Heart left ventricle (tissue), 13 donors: ENCODE measurements around the gene NTM.

ENCODE experiments used
- POLR2A ChIP-seq, 2 donors: fragments of 450-650 bp; IDR thresholded peaks; one replicate each; pipeline ENCODE4 v1.6.1; 2017; ENCODE audit warnings: antibody characterized with exemption in 2 of 2, mild to moderate bottlenecking in 2 of 2, moderate library complexity in 2 of 2
- TF ChIP-seq, protein P1 (sequence below), 12 donors: fragments of 200-600 bp; sonication (generic) in 4 of 12; IDR thresholded peaks; one replicate each; pipeline versions ENCODE4 v1.5.0 to v1.8.0; 2018 to 2022; ENCODE audit warnings: antibody characterized with exemption in 12 of 12, mild to moderate bottlenecking in 5 of 12
- donor health status: ischemic (EF 13 %, LVEDD 7.1; RV severe dilation, severe dysfunction).
- donor health status: DM: no; HTN: yes; CAD: no.
- donor health status: DM: no; HTN: no; CAD: no.
- donor health status: ischemic (EF 25% LVEDD 6.9; RV normal size, moderate dysfunction).
- donor health status: ischemic (EF 25% LVEDD 5.7; RV mildly dilated, moderate dysfunction).
- donor health status: ischemic (EF 35%, LVEDD 5.7; RV mildly dilated, moderate dysfunction).
- donor health status: nonischemic (EF 11% LVEDD 7.7; RV severe dilation, severe dysfunction).
- donor health status: DM: yes; HTN: yes; CAD: no.
- donor health status: PGD.
- donor health status: ischemic (EF 29% LVEDD 5.4; RV normal size, mild dysfunction).
- donor health status: nonischemic (EF 23%, LVEDD 6.1; RV moderate dilation, normal function).

DNA sequence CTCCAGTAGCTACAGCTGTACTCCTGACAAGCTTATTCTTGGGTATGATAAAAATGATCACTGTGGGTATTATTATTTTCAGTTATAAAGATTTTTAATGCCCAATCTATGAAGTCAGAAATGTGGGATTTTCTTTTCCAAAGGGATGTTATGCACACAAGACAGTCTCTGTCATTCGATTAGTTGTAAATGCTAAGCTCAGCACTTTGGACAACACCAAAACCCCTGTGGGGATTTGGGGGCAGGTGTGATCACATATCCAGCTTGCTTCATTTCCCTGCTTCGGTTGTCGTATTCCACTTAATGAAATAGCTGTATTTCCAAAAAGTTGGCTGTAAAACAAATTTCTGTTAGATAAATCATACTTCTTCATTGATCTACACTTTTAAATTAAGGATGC lies 931.5 kb downstream of the NTM start:
- TF ChIP-seq, protein P1, sequence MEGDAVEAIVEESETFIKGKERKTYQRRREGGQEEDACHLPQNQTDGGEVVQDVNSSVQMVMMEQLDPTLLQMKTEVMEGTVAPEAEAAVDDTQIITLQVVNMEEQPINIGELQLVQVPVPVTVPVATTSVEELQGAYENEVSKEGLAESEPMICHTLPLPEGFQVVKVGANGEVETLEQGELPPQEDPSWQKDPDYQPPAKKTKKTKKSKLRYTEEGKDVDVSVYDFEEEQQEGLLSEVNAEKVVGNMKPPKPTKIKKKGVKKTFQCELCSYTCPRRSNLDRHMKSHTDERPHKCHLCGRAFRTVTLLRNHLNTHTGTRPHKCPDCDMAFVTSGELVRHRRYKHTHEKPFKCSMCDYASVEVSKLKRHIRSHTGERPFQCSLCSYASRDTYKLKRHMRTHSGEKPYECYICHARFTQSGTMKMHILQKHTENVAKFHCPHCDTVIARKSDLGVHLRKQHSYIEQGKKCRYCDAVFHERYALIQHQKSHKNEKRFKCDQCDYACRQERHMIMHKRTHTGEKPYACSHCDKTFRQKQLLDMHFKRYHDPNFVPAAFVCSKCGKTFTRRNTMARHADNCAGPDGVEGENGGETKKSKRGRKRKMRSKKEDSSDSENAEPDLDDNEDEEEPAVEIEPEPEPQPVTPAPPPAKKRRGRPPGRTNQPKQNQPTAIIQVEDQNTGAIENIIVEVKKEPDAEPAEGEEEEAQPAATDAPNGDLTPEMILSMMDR (IDR thresholded peaks at IDR 0.05) = no peak
- no peak for TF ChIP-seq POLR2A (IDR thresholded peaks at IDR 0.05)
